ENCODE results near the gene UCP2.

UCP2 gene

DNA sequence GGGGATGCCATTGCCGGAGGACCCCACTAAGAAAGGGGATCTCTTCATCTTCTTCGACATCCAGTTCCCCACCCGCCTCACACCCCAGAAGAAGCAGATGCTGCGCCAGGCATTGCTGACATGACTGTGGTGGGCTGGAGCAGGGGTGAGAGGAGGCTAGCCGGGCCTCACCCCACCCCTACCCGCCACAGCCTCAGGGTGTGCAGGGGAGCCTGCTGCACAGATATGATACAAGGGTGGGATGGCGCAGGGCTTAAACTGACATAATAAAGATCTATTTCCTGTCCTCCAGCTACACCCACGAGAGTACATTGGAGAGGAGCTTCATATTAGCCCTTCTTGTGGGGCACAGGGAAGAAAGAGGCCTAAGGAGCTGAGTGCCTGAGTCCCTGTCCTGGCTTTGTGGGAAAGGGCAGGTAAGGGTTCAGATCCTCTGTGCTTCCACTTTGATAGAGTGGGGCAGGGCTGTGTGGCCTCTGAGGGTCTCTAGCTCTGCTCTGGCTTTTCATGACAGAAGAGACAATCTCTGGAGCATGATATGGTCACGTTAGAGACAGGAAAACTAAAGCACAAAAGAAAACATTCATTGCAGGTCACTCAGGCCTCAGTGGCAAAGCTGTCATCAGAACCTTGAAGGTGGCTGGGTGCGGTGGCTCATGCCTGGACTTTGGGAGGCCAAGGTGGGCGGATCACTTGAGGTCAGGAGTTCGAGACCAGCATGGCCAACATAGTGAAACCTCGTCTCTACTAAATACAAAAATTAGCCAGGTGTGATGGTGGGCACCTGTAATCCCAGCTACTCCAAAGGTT is 12.4 kb downstream of the UCP2 start:
- DNase-seq (ENCODE audit: low spot score): no peak

DNA sequence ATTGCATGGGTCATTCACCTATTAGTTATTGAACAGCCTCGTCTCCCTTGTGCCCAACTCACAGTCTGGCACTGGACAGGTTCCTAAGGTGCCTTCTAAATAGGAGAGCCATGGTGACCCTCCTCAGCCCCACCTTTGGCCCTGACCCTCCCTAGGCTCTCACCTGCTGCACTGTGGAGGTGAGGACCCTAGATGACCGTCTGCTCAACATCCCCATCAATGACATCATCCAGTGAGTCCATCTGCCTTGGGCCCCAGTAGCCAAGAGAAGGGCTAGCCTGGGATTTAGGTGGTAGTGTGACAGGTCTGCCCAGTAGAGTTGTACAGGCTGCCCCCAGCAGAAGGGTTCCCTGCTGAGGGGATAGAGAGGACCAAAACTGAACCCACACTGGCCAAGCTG is 13.6 kb downstream of the UCP2 start:
- DNase-seq (ENCODE audit: low spot score): no peak

DNA sequence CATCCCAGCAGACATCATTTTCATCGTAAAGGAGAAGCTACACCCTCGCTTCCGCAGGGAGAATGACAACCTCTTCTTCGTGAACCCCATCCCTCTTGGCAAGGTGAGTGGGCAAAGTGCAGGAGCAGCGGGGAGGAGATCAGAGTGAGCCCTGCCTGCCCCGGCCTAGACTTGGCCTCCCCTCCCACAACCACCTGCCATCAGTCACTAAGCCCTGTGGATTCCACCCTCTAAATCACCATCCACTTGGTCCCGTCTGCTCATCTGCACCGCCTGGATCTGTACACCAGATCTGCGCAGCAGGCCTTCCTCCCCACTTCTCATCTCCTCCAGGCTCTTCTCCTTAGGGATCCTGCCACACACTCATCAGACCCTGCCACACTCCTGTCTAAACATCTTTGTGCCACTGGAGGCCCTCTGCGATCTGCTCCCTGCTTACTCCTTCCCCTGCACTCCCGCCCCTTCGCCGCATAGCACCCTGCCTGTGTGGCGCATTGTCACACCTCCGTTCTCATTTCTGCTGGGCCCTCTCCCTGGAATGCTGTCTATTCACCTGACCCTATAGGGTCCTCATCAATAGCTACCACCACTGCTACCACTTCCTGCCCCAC is 14.2 kb downstream of the UCP2 start:
- no peak for DNase-seq (ENCODE audit: low spot score)

DNA sequence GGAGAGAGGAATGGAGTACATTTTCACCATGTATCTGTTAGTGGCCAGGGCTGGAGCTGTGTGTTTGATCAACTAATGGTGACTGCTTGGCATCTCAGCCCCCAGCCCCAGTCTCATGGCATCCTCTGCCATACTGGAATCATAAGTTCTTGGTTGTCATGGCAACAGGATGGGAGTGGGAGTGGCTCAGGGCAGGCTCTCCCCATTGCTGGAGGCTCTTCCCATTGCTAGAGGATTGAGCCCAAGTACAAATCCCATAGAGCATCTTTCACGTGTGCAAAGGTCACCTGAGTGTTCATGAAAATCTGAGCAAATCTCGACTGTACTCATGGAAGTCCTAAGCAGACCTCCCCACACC is 16.9 kb downstream of the UCP2 start:
- no peak for DNase-seq (ENCODE audit: low spot score)

DNA sequence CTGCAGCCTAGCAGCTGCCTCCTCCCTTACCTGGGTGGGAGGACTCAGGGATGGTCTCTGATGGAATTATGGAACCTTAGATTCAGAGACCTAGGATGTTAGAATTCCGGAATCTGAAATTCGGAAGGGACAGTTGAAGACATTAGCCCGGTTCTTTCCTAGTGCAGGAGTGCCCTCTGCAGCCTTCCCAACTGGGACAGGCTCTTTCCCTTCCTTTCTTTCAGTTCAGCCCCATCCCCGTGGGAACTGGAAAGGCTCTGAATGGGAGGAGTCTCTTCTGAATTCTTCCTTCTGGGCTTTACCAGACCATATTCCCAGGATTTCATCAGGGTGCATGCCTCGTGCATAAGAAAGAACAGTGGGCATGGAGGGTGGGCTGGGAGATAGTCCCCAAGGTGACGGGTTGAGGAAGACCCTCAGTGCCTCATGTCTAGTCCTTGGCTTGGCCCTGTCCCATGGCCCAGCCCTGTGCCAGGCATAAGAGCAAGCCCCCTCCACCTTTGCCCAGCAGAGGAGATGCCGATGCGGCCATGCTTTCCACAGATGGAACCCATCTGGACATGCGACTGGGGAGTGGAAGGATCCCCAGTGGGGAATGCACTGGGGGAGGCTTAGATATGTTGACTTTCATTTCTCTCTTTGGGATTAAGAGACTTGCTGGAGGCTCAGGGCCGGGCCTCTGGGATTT is 17.4 kb downstream of the UCP2 start:
- DNase-seq (ENCODE audit: low spot score): no peak

DNA sequence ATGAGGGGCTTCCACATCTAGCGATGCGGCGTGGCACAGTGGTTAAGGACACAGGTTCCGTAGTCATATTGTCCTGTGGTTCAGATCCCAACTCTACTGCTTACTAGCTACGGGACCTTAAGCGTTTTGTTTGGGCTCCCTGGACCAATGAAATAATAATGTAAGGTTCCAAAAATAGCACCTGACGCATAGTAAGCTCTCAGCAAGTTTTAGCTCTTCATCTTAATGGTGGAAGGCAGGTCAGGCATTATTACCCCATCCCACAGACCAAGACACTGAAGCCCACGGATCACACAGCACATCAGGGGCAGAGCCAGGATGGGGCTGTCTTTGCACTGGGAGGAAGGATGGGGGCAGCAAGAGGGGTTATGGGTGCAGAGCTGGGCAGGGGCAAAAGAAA is 18.8 kb downstream of the UCP2 start:
- DNase-seq (ENCODE audit: low spot score): no peak

DNA sequence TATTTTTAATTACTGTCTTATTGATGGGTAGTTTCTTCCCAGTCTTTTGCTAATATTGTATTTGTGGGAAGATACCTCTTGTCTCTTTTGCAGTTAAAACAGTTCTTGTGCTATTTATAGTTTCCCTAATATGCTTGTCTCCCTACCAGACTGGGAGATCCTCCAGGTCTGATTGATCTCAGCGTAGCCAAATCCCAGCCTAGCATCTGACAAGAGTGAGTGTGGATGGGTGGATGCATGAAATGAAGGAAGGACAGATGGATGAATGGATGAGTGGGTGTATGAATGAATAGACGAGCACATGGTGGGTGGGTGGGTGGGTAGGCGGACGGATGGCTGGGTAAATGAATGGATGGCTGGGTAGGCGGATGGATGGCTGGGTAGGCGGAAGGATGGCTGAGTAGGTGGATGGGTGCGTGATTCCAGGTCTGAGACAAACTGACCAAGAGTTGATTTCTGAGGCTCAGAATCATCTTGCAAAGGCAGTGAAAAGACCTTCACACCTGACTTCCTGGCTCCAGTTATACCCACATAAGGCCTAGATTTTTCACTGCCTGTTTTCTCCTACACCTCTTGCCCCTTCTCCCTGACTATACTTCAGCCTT is 20.4 kb downstream of the UCP2 start:
- DNase-seq (ENCODE audit: low spot score): no peak

DNA sequence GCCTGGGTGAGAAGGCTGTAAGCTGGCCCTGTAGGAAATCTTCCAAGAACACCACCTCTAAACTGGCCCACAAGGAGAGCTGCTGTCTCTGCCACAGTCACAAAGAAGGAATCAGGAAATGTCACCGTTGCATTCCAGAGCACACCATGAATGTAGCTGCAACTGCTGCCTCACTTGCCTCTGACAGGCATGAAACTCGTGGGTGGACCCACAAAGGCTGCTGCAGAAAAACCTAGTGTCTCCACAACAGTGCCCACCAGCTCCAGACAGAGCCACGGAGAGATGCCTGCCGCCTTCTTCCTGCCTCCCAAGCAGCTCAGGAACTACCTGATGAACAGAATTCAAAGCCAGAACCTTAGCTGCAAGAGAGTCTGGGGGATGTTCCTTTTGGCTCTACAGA is 21.3 kb downstream of the UCP2 start:
- no peak for DNase-seq (ENCODE audit: low spot score)

DNA sequence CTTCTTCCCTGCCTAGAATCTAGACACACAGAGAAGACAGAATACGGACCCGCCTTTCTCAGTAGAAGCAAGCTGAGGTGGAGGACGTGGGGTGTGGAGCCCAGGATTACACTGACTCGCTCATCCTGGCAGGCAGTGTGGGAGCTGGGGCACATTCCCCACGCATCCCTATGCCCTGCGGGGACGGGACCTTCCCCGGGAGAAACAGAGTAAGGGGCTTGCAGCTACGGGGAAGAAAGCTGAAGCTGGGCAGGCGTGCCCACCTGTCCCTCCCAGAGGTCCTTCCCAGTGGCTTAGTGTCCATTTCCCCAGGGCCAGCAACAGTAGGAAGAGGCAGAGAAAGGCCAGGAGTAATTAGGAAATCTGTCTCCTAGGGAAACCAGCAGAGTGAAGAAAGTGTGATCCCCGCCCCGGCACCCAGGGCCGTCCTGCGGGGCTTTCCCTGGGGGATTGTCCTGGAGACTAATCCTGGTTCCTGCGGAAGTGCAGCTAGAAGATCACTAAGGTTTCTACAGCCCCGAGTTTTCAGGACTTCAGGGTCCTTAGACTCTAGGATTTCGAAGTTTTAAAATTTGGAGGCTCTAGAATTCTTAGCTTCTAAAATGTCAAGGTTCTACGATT is 24.0 kb downstream of the UCP2 start:
- DNase-seq (ENCODE audit: low spot score): no peak

DNA sequence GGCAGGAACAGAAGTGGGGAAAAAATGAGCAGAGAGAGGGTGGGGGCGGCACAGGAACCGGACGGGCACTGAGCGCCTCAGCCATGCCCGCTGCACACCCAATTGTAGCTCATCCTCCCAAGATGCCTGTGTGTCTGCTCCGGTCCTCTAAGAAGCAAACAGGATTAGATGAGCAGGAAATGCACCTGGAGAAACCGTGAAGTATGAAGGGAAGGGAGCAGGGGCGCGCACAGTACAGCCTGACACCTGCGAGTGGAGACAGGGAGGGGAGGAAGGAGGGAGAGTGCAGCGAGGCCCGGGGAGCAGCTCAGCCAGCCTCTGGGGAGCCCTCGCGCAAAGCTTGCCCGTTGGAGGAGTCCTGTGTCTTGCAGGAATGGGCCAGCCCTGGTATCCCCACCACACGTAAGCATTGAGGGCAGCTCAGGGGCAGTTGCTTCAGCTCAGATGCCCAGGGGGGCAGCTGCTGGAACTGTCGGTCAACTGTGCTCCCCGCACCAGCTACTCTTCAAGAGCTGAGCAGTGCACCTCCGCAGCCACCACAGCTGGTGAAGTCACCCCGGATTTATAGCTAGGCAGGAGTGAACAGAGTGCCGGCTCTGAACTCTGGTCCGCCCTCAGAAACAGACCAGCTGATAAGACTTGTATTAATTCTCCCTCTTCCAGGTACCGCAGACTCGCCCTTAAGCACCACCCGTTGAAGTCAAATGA is 24.8 kb downstream of the UCP2 start:
- no peak for DNase-seq (ENCODE audit: low spot score)

DNA sequence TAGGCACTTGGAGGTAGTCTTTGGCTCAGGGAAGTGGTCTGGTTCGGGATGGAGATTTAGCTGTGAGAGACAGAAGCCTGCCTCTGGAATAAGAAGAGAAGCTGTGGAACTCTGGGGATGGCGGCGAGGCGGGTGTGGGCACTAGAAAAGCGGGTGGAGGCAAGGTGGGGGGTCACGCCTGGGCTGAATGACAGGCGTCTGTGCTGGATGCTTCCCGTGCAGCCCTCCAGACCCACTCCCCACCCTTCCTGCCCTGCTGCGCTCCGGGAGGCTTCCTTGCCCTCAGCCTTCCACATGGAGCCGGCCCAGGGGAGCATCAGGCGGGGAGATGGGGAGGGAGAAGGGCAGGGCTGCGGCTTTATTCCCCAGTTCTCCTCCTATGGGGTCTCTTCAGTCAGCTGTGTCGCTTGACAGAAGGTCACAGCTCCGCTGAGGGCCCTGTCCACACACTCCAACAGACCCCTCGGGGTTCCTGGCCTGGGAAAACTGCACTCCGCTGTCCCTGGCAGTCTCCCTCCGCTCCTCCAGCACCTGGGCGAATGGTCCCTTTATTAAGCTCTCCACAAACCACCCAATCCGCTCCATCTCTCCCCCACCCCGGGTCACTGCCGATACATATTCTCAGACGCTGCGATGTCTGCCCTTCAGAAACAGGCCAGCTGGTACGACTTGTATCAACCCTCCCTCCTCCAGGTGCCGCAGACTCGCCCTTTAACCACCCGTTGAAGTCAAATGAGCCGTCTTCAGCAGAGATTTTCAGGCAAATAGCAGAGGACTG is 25.6 kb downstream of the UCP2 start:
- no peak for DNase-seq (ENCODE audit: low spot score)

DNA sequence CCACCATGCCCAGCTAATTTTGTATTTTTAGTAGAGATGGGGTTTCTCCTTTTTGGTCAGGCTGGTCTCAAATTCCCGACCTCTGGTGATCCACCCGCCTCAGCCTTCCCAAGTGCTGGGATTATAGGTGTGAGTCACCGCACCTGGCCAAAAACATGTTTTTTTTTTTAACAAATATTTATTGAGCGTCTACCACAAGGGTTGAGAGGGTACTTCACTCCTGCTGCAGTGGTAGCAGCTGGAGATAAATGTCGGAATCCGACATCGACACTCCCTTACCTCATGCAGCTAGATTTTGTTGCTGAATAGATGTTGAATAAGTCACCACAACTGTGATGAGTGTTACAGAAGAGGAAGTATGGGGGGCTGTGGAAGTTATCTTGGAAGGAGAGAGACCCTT is 30.8 kb downstream of the UCP2 start:
- no peak for DNase-seq (ENCODE audit: low spot score)

DNA sequence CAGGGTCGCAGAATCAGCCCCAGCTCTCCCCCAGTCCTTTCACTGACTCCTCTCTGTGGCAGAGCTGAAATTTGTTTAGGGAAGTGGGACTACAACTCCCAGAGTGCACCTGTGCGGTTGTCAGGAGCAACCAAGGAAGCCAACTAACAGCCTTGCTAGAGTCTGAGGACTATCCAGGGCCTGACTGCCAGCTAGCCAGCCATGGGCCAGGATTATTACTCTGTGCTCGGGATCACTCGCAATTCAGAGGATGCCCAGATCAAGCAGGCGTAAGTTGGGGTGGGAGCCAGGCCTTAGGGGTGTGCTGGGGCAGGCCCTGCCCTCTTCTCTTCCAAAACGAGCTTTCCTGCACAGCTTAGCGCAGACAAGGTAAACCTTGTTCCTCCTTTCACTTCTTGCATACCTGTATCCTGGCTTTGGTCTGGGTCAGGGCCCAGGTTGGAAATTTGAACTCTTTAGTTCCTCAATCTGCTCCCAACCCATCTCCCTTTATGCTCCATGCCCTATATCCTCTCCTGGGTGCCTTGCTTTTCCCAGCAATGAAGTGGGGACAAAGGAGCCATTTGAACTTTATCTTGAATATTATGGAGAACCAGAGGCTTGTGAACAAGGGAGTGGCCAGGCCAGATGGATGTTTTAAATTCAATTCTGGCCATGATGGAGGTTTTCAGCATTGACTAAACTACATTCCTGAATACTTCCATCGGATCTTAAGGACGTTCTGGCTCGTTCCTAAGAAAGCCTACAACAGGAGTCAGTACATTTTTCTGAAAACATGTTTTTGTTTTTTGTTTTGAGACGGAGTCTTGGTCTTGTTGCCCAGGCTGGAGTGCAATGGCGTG is 31.6 kb downstream of the UCP2 start, which contains the start of gene DNAJB13:
Gene DNAJB13, plus strand, starts transcription at position 158 of the 842 bp plus-strand sequence. Its CDS starts 44 bp downstream, at position 202.
- DNase-seq (ENCODE audit: low spot score): no peak

DNA sequence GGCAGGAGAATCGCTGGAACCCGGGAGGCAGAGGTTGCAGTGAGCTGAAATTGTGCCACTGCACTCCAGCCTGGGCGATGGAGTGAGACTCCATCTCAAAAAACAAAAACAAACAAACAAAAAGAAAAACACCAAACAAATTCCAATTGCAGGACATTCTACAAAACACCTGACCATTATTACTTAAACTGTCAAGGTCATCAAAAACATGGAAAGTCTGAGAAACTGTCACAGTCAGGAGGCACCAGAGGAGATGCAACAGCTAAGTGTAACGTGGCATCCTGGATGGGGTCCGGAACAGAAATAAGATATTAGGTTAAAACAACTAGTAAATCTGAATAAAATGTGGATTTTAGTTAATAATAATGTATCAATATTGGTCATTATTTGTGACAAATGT is 32.7 kb downstream of the UCP2 start:
- DNase-seq (ENCODE audit: low spot score): no peak

DNA sequence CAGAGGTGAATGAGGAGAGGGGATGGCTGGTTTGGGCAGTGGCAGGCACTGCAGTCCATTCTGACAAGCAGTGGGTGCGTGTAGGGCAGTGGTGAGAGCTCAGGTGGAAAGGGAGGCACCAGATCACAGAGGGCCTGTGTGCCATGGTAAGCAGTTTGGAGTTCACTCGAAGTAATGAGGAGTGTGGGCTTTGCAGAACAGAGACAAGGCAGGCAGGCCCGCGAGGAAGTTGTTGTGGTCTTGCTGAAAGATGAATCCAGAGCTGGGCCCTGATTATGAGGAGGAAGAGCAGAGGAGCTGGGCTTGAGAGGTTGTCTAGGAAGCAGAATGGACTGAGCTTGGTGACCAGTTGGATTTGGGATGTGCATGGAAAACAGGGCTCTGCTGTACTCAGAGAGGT is 33.4 kb downstream of the UCP2 start:
- no peak for DNase-seq (ENCODE audit: low spot score)

DNA sequence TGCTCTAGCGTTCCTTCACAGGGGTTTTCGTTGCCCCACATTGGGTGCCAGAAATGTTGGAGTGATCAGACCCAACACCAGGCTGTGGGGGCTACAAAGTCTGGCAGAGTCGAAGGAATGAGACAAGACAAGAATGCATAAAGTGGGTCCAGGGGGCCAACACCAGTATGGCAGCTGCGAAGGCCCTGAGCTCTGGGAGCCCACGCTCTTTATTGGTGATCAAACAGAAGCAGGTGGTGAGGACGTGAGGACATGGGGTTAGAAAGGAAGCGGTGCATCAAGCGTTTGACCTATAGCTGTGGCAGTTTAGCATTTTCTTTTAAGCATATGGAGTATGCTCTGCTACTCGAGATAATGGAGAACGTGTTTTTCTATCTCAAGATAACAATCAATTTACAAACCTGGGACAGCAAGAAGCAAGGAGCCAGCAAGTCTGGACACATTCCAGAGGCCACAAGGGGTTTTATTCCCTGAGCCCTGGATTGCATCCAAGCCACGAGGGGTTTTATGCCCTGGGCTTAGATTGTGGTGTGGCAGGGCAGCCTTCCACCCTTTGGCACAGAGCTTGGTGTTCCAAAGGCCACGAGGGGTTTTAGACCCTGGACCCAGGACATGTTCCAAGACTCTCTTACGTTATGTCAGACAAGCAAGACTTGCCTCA is 35.7 kb downstream of the UCP2 start:
- no peak for DNase-seq (ENCODE audit: low spot score)

DNA sequence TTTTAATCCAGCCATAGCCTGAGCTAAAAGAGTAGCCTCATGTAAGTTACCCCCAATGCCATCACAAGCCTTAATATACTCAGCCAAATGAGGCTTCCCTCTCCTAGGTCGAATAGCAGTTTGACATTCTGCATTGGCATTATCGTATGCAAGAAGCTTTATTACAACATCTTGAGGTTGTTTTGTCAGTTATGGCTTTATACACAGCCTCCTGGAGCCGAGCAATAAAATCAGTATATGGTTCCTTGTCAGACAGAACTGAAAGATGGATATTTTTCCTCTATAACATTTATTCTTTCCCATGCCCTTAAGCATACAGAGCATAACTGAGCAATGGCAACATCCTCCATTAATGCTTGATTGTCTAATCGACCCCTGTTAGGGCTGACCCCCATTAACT is 37.2 kb downstream of the UCP2 start:
- no peak for DNase-seq (ENCODE audit: low spot score)

DNA sequence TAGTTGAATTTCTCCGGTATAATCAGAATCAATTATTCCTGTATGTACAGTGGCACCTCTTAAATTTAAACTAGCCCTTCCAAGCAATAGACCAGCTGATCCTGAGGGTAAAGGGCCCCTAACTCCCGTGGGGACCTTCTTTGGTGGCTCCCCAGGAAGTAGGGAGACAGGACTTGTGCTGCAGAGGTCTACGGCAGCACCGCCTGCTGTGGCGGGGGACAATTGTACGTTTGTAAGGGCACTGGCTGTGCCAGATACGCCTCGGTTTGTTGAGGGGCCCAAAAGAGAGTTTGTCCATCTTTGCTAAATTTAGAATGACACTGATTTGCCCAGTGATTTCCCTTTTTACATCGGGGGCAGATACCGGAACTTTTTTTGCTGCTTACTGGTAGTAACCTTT is 37.7 kb downstream of the UCP2 start:
- no peak for DNase-seq (ENCODE audit: low spot score)

DNA sequence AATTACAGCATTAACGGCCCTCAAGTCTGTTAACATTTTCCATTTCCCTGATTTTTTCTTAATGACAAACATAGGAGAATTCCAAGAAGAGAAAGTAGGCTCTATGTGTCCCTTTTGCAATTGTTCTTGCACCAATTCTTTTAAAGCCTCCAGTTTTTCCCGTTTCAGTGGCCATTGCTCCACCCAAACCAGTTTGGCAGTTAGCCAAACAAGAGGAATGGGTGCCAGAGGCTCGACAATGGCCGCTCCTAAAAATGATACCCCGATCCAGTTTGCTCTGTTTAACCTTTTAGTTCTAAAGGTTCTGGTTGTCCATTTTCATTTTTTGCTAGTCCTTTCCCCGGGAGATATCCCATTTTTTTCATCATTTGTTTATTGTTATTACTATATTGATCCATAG is 38.6 kb downstream of the UCP2 start:
- no peak for DNase-seq (ENCODE audit: low spot score)

DNA sequence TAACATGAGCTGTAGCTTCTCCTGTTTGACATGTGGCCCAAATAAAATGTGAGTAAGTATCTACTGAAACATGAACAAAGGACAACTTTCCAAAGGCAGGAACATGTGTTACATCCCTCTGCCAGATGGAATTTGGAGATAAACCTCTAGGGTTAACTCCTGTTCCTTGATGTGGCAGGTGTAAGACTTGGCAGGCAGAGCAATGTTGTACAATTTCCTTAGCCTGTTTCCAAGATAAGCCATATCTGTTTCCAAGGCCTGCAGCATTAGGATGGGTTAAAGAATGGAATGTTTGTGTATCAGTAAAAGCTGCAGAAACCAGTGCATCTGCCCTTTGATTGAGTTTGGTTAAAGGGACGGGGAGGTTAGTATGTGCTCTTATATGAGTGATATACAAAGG is 40.6 kb downstream of the UCP2 start:
- DNase-seq (ENCODE audit: low spot score): no peak

Measured in activated CD4-positive, alpha-beta T cell treated with anti-CD3 and anti-CD28 coated beads, Interleukin-2, Interleukin-4, amounts not matched to agents 100 ng/mL and 50 ng/mL, durations not matched to agents 16 hours and 8 hours (primary cell).